AG04450 (cell line): Measurements from ENCODE around the gene WIPF1. TPM values are rescaled to one million over a fixed set of nuclear protein-coding genes. Genes with fewer than 3 reads are reported as not detected.

Source experiments
- CTCF ChIA-PET: fragments of 300-600, 350-600 bp; formaldehyde crosslinking; extraction: SDS; loops from one replicate; lab custom pipeline; 2022; ENCODE audit warnings: antibody characterized with exemption, inconsistent platforms; lab: Charles Lee
- POLR2A ChIA-PET: fragments of 350-600 bp; formaldehyde crosslinking; extraction: SDS; loops from one replicate; lab custom pipeline; 2021; ENCODE audit warnings: antibody characterized with exemption, inconsistent platforms; lab: Yijun Ruan, JAX
- DNase-seq: peaks from one replicate; pipeline ENCODE4 v3.0.0-alpha.2; 2011; ENCODE audit warnings: low read depth, low spot score
- H3K27ac ChIP-seq: one replicate; pipeline ENCODE4 v1.5.1; 2012; ENCODE audit warnings: low read depth, low read length, control low read depth
- H3K27me3 ChIP-seq: one replicate; pipeline ENCODE4 v1.6.0; 2012; ENCODE audit warnings: low read length; ENCODE audit not compliant: control insufficient read depth, insufficient read depth
- H3K4me3 ChIP-seq: 2 replicates; pipeline ENCODE4 v1.5.1; 2011; ENCODE audit warnings: mild to moderate bottlenecking, low read depth, low read length, control low read depth
- H3K9me3 ChIP-seq: 2 replicates; pipeline ENCODE4 v1.5.1; 2012; ENCODE audit warnings: low read length; ENCODE audit not compliant: control insufficient read depth, insufficient read depth
- polyA plus RNA-seq: library from polyadenylated mRNA; depleted of rRNA; stranded (reverse); fragments of >200 nt; gene quantifications from 2 replicates; pipeline ENCODE4 v1.2.3, GENCODE V29; 2011
- TF ChIP-seq, protein P1 (sequence below): IDR thresholded peaks from 2 replicates; pipeline ENCODE4 v1.5.1; 2011; ENCODE audit warnings: low read depth, low read length, control low read depth, inconsistent platforms

The WIPF1 gene
- polyA plus RNA-seq, 1 experiment: 12.4 TPM

DNA sequence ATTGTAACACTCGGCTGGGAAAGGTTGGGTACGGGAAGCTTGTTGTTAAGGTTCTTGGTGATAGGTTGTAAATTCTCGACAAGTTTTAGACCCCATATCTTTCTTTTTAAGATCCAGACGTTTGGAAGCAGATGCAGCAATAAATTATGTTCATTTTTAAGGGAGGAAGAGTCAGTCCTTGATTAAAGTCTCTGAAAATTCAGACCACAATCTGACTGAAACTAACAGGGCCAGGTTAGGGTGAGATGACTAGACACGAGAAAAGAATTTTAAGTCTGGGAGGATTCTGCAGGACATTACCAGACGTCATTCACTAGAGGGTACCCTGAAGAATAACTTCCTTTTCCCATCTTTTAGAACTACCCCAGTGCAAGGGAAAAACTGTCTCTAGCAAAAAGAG lies 16.1 kb downstream of the WIPF1 start:
- TF ChIP-seq, protein P1, sequence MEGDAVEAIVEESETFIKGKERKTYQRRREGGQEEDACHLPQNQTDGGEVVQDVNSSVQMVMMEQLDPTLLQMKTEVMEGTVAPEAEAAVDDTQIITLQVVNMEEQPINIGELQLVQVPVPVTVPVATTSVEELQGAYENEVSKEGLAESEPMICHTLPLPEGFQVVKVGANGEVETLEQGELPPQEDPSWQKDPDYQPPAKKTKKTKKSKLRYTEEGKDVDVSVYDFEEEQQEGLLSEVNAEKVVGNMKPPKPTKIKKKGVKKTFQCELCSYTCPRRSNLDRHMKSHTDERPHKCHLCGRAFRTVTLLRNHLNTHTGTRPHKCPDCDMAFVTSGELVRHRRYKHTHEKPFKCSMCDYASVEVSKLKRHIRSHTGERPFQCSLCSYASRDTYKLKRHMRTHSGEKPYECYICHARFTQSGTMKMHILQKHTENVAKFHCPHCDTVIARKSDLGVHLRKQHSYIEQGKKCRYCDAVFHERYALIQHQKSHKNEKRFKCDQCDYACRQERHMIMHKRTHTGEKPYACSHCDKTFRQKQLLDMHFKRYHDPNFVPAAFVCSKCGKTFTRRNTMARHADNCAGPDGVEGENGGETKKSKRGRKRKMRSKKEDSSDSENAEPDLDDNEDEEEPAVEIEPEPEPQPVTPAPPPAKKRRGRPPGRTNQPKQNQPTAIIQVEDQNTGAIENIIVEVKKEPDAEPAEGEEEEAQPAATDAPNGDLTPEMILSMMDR: no peak
- Histone ChIP-seq H3K4me3 (no peak overlapping the region), H3K9me3 (no peaks in the 10 kb centered on the region; the same call in 1 of the 2 replicates), H3K27me3 (no peaks in the 10 kb centered on the region), H3K27ac (no peak overlapping the region)
- ChIA-PET CTCF (interaction anchor here (1.0 to 3.6 kb wide), 4 partner anchors 116 to 702 kb away, joined by 3 to 13 read pairs (median 3); no protein-coding TSS in a partner anchor), POLR2A (no interaction called here)
- DNase-seq: no peak

DNA sequence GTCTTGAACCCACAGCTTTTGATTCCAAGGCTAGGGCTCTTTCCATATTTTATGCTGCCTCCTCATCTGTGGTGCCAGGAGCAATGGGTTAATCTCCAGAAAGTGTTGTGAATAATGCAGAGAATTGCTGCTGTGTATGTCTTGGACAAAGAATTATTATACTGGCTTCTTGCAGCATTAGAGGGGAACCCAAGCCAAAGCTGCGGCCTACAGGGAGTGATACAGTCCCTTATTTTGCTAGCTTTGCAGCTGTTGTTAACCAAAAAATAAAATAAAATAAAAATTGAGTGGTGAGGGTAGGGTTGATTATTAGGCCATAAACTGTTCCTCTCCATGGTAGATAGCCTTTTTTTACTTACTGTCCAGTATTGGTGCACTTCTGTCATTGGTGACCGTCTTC lies 16.7 kb downstream of the WIPF1 start:
- Histone ChIP-seq H3K27ac (no peak overlapping the region), H3K27me3 (no peaks in the 10 kb centered on the region), H3K9me3 (no peaks in the 10 kb centered on the region), H3K4me3 (no peak overlapping the region)
- ChIA-PET POLR2A (no interaction called here), CTCF (interaction anchor here (0.9 to 3.6 kb wide), 6 partner anchors 105 to 702 kb away, joined by 3 to 13 read pairs (median 3); no protein-coding TSS in a partner anchor)
- TF ChIP-seq, protein P1: no peak
- no peak for DNase-seq

DNA sequence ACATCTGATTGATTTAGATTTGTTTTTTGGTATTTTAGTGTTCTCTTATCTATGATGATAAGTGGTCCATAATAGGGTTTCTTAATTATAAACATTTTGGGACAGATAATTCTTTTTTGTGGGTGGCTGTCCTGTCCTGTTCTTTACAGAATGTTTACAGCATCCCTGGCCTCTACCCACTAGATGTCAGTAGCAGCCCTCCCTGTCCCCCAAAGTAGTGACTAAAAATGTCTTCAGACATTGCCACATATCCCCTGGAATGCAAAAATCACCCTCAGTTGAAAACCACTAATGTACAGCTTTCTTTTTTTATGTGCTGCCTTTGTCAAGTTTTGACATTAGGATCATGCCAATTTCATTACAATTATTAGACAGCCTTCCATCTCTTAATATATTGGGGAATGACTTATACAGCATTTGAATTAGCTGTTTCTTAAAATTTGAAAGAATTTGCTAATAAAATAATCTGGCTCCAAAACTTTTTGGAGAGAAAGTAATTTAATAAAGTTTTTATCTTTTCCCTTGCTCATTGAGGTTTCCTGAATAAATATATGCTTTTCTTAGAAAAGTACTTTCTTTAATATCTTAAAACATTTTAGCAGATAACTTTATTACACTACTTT lies 19.5 kb downstream of the WIPF1 start:
- Histone ChIP-seq H3K27ac (no peak overlapping the region), H3K27me3 (no peaks in the 10 kb centered on the region), H3K9me3 (no peaks in the 10 kb centered on the region; the same call in 1 of the 2 replicates), H3K4me3 (no peak overlapping the region)
- TF ChIP-seq, protein P1: peak; percentile 67
- ChIA-PET CTCF (interaction anchor here (0.6 to 6.6 kb wide), 23 partner anchors 9 to 1365 kb away, joined by 3 to 98 read pairs (median 5); partner anchors contain the start of gene WIPF1), POLR2A (interaction anchor here (0.7 to 0.9 kb wide), 2 partner anchors 15 to 113 kb away, joined by 3 to 4 read pairs; no protein-coding TSS in a partner anchor)
- DNase-seq: peak; percentile 26

DNA sequence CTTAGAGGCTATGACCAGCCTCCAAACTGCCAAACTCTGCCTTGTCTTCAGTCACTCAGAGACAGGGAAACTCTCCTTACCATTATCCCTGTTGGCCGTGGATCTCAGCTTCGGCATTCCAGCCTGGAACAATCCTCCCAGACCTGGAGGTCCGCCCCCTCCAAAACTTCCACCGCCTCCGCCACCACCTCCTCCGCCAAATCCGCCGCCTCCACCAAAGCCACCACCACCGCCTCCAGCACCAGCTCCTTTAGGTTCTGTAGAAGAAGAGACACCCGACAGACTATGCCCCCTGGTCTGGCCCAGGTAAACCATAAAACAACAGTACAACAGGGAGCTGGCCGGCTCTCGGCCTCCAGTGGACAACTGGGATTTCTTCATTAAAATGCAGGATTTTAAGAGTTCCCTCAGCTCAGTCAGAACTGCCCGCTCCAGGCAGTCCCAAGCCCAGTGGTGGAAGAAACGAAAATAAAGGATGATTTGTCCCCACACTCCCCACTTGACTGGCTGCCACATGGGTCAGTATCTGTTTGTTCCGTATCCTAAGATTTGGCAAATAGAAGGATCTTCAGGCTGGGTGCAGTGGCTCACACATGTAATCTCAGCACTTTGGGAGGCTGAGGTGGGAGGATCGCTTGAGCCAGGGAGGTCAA lies 22.4 kb downstream of the WIPF1 start:
- ChIA-PET CTCF (interaction anchor here (1.1 to 6.6 kb wide), 4 partner anchors 111 to 124 kb away, joined by 3 to 98 read pairs (median 6); no protein-coding TSS in a partner anchor), POLR2A (no interaction called here)
- TF ChIP-seq, protein P1: no peak
- no peak overlapping the region for H3K4me3 ChIP-seq
- no peak for DNase-seq
- H3K27me3 ChIP-seq: no peaks in the 10 kb centered on the region
- no peak overlapping the region for H3K27ac ChIP-seq
- no peaks in the 10 kb centered on the region; the same call in 1 of the 2 replicates for H3K9me3 ChIP-seq
